ENCODE measurements around the gene DPYSL5.

The DPYSL5 gene

GRCh38 chr2:26818972-26819371 lies 29.0 kb upstream of the DPYSL5 start:
- Histone ChIP-seq H3K4me1 (ENCODE audit: insufficient read depth, low read length, poor library complexity, severe bottlenecking) (no peaks in the 10 kb centered on the region), H2AFZ (ENCODE audit: low read length) (no peak overlapping the region), H3K36me3 (ENCODE audit: insufficient read depth, low read length) (no peaks in the 10 kb centered on the region), H3K9me2 (replicated peaks; ENCODE audit: low read depth, low read length) (no peaks in the 10 kb centered on the region), H3F3A (ENCODE audit: low read depth) (no peaks in the 10 kb centered on the region), H3K9me3 (ENCODE audit: insufficient read depth, low read depth, low read length) (no peaks in the 10 kb centered on the region), H3K79me2 (ENCODE audit: insufficient read depth, low read length) (no peaks in the 10 kb centered on the region), H3K4me2 (ENCODE audit: low read depth, low read length, poor library complexity, severe bottlenecking) (no peak overlapping the region), H3K9ac (ENCODE audit: low read depth, low read length, poor library complexity, severe bottlenecking) (no peak overlapping the region), H3K27me3 (ENCODE audit: insufficient read depth, low read length, poor library complexity, severe bottlenecking) (no peaks in the 10 kb centered on the region), H3K4me3 (ENCODE audit: low read length, poor library complexity, severe bottlenecking) (no peak overlapping the region), H4K20me1 (ENCODE audit: insufficient read depth, low read length, poor library complexity, severe bottlenecking) (no peaks in the 10 kb centered on the region)
- TF ChIP-seq EZH2phosphoT487 (IDR thresholded peaks at IDR 0.05; ENCODE audit: borderline replicate concordance): no peak
- TF ChIP-seq, protein P1, sequence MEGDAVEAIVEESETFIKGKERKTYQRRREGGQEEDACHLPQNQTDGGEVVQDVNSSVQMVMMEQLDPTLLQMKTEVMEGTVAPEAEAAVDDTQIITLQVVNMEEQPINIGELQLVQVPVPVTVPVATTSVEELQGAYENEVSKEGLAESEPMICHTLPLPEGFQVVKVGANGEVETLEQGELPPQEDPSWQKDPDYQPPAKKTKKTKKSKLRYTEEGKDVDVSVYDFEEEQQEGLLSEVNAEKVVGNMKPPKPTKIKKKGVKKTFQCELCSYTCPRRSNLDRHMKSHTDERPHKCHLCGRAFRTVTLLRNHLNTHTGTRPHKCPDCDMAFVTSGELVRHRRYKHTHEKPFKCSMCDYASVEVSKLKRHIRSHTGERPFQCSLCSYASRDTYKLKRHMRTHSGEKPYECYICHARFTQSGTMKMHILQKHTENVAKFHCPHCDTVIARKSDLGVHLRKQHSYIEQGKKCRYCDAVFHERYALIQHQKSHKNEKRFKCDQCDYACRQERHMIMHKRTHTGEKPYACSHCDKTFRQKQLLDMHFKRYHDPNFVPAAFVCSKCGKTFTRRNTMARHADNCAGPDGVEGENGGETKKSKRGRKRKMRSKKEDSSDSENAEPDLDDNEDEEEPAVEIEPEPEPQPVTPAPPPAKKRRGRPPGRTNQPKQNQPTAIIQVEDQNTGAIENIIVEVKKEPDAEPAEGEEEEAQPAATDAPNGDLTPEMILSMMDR (conservative IDR thresholded peaks at IDR 0.05; ENCODE audit: low read length): no peak

- Histone ChIP-seq H3K9me3 (ENCODE audit: insufficient read depth, low read depth, low read length) (no peaks in the 10 kb centered on the region), H3K4me1 (ENCODE audit: insufficient read depth, low read length, poor library complexity, severe bottlenecking) (no peaks in the 10 kb centered on the region), H3K9me2 (replicated peaks; ENCODE audit: low read depth, low read length) (no peaks in the 10 kb centered on the region), H3K36me3 (ENCODE audit: insufficient read depth, low read length) (no peaks in the 10 kb centered on the region), H3K4me2 (ENCODE audit: low read depth, low read length, poor library complexity, severe bottlenecking) (no peak overlapping the region), H3K79me2 (ENCODE audit: insufficient read depth, low read length) (no peaks in the 10 kb centered on the region), H3F3A (ENCODE audit: low read depth) (no peaks in the 10 kb centered on the region), H4K20me1 (ENCODE audit: insufficient read depth, low read length, poor library complexity, severe bottlenecking) (no peaks in the 10 kb centered on the region), H3K4me3 (ENCODE audit: low read length, poor library complexity, severe bottlenecking) (no peak overlapping the region), H2AFZ (ENCODE audit: low read length) (no peak overlapping the region), H3K9ac (ENCODE audit: low read depth, low read length, poor library complexity, severe bottlenecking) (no peak overlapping the region), H3K27me3 (ENCODE audit: insufficient read depth, low read length, poor library complexity, severe bottlenecking) (no peaks in the 10 kb centered on the region)
- no peak for TF ChIP-seq EZH2phosphoT487 (IDR thresholded peaks at IDR 0.05; ENCODE audit: borderline replicate concordance)
- TF ChIP-seq, protein P1 (conservative IDR thresholded peaks at IDR 0.05; ENCODE audit: low read length): no peak
Observed at GRCh38 chr2:26820932-26821331, 27.0 kb upstream of the DPYSL5 start.

DNA sequence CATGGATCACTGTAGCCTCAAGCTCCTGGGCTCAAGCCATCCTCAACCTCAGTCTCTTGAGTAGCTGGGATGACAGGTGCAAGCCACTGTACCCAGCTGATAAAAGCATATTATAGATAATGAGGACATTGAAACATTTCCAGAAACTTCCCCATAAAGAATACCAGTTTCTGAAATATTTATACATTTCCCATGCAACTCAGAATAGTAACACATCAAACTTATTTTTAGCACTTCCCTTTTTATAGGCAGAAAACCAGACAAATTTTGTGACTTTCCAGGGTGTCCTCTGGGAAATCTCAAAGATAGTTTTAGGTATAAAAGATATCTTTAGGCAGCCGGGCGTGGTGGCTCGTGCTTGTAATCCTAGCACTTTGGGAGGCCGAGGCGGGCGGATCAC lies 25.1 kb upstream of the DPYSL5 start:
- Histone ChIP-seq H4K20me1 (ENCODE audit: insufficient read depth, low read length, poor library complexity, severe bottlenecking) (no peaks in the 10 kb centered on the region), H3K36me3 (ENCODE audit: insufficient read depth, low read length) (no peaks in the 10 kb centered on the region), H3K9me3 (ENCODE audit: insufficient read depth, low read depth, low read length) (no peaks in the 10 kb centered on the region), H3F3A (ENCODE audit: low read depth) (no peaks in the 10 kb centered on the region), H3K4me1 (ENCODE audit: insufficient read depth, low read length, poor library complexity, severe bottlenecking) (no peaks in the 10 kb centered on the region), H3K4me3 (ENCODE audit: low read length, poor library complexity, severe bottlenecking) (no peak overlapping the region), H3K9me2 (replicated peaks; ENCODE audit: low read depth, low read length) (no peaks in the 10 kb centered on the region), H3K79me2 (ENCODE audit: insufficient read depth, low read length) (no peaks in the 10 kb centered on the region), H3K4me2 (ENCODE audit: low read depth, low read length, poor library complexity, severe bottlenecking) (no peak overlapping the region), H3K27me3 (ENCODE audit: insufficient read depth, low read length, poor library complexity, severe bottlenecking) (no peaks in the 10 kb centered on the region), H3K9ac (ENCODE audit: low read depth, low read length, poor library complexity, severe bottlenecking) (no peak overlapping the region), H2AFZ (ENCODE audit: low read length) (no peak overlapping the region)
- TF ChIP-seq EZH2phosphoT487 (IDR thresholded peaks at IDR 0.05; ENCODE audit: borderline replicate concordance): no peak
- TF ChIP-seq, protein P1 (conservative IDR thresholded peaks at IDR 0.05; ENCODE audit: low read length): no peak
